ENCODE data around the gene BMI1.
A peak's percentile ranks its signal among the peaks of the same experiment; 100 is the strongest.

The BMI1 gene

DNA sequence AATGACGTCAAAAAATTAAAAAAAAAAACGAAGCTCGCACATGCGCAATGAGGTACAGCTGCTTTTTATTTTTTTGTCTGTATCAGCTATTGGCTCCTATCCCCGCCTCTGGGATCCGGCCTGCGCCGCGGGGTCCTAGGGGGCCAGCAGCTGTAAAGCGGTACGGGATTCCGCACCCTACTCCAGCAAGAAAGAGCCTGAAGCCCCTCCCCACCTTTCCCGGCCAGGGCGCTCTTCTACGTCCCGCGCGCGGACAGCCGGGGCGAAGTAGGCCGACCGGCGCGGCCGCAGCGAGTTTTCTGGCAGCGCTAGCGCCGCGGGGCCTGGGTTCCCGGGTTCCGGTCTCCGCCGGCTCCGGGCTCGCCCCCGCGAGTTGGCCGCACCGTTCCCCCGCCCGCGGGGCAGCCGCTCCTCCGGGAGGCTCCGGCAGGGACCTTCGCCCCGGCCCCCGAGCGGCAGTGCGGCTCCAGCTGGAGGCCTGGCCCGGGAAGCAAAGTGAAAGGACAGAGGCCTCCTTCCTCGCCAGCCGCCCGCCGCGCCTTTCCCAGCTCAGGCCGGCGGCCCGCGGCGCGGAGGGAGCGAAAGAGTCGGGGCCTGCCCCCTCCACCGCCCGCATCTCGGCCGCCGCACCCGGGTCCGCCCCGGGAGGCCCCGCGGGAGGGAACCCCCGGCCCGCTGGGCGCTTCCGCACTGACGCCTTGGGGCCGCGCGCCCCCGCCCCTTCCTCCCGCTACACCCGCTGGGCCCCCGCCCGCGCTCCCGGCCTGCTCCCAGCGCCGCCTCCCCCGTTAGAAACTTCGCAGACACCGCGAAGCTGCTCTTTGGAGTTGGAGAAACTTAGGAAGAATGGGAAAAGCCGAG lies 19.7 kb downstream of the BMI1 start:
- TF ChIP-seq, protein P1, sequence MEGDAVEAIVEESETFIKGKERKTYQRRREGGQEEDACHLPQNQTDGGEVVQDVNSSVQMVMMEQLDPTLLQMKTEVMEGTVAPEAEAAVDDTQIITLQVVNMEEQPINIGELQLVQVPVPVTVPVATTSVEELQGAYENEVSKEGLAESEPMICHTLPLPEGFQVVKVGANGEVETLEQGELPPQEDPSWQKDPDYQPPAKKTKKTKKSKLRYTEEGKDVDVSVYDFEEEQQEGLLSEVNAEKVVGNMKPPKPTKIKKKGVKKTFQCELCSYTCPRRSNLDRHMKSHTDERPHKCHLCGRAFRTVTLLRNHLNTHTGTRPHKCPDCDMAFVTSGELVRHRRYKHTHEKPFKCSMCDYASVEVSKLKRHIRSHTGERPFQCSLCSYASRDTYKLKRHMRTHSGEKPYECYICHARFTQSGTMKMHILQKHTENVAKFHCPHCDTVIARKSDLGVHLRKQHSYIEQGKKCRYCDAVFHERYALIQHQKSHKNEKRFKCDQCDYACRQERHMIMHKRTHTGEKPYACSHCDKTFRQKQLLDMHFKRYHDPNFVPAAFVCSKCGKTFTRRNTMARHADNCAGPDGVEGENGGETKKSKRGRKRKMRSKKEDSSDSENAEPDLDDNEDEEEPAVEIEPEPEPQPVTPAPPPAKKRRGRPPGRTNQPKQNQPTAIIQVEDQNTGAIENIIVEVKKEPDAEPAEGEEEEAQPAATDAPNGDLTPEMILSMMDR (IDR thresholded peaks at IDR 0.05; ENCODE audit: low read depth, low read length): no peak
- peak; percentile 60 for DNase-seq (ENCODE audit: extremely low read depth, low read depth)

DNA sequence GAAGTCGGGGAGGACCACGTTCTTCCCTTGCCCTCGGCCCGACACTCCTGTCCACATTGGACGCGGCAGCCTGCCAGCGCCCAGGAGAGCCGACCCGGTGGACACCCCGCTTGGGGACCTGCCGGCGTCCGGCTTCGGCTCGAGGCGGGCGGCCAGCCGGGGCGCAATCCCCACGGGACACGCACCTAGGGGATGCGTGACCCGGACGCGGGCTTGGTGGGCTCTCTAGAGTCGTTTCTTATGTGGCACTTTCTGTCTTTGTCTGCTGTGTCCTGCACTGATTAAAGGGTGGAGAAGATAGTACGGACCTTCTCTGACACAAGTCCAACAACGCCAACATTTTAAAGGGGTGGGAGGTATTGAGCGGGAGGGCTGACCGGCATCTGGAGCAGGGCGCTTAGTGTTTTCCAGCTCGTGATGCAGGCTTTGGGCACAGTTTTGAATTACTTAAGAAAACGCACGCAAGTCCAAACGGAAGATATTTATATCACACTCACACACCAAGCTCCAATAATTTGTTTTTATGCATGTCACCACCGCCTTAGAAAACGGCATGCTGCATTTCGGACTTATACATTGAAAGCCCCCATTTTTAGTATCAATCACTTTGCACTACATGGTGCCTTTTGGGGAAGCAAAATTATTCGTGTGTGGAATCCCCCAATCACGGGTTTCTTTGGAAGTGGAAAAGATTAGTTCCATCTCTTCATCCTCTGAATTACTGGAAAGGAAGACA lies 20.5 kb downstream of the BMI1 start:
- TF ChIP-seq, protein P1 (IDR thresholded peaks at IDR 0.05; ENCODE audit: low read depth, low read length): no peak
- DNase-seq (ENCODE audit: extremely low read depth, low read depth): no peak

DNA sequence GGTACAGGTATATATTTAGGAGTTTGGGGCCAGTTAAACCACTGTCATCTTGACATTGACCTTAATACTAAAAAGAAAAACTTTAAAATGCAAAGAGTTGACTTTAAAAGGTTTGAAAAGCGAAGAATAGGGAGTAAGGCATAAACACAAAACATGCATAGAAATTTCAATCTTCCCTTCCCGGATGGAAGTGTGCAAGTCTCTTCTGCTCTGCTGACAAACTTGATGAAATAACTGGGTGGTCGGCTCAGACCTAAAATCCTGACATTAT lies 21.0 kb downstream of the BMI1 start:
- no peak for DNase-seq (ENCODE audit: extremely low read depth, low read depth)
- TF ChIP-seq, protein P1 (IDR thresholded peaks at IDR 0.05; ENCODE audit: low read depth, low read length): no peak

DNA sequence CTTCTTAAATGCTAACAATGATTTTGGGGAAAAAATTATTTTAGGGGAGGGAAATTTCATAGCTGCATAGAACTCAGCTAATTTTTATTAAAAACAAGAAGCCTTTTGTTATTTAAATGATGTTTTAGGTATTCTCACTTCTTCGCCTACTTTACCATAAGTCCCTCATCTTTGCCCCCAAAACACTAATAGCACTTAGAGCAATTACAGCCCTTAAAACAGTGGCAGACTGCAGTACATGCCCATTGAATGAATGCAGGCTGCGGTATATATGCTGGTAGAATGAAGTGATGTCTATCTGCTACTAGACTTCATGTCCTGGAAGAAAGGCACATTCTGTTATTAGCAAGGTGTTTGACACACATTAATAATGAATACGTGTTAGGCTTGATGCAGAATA lies 21.5 kb downstream of the BMI1 start:
- TF ChIP-seq, protein P1 (IDR thresholded peaks at IDR 0.05; ENCODE audit: low read depth, low read length): no peak
- DNase-seq (ENCODE audit: extremely low read depth, low read depth): no peak

DNA sequence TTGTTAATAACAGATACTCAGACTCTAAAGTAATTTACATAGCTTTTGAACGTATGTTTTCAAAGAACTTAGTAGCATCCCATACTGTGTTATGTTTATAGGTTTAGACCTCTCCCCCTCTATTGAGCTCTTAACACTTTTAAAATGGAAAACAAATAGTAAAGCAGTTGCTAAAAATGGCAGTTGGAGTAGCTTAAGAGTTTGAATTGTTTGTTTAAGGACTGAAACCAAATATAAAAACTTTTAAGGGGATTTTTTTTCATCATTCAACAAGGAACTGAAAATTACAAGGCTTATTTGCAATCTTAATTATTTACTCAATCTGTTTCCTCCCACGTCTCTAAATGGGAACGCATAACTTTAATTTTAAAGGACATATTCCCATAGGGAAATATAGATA lies 22.8 kb downstream of the BMI1 start:
- DNase-seq (ENCODE audit: extremely low read depth, low read depth): no peak
- TF ChIP-seq, protein P1 (IDR thresholded peaks at IDR 0.05; ENCODE audit: low read depth, low read length): no peak

DNA sequence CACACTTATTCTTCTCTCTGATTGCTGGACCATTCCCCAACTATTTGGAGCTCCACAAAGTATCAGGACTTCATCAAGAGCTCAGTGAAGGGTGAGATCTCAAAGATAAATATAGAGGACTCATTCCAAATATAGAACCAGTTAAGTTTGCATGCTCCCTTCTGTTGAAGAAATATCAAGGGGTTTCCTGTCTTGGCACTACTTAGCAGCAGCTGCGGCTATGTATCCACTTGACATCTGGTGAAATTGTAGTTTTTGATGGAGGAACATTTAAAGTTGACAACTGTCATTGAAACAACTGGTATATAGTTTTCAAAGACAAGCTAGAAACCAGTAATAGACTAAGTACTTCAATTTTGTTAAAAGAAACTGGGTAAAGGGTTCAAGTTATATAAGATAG lies 23.4 kb downstream of the BMI1 start:
- TF ChIP-seq, protein P1 (IDR thresholded peaks at IDR 0.05; ENCODE audit: low read depth, low read length): no peak
- DNase-seq (ENCODE audit: extremely low read depth, low read depth): no peak

DNA sequence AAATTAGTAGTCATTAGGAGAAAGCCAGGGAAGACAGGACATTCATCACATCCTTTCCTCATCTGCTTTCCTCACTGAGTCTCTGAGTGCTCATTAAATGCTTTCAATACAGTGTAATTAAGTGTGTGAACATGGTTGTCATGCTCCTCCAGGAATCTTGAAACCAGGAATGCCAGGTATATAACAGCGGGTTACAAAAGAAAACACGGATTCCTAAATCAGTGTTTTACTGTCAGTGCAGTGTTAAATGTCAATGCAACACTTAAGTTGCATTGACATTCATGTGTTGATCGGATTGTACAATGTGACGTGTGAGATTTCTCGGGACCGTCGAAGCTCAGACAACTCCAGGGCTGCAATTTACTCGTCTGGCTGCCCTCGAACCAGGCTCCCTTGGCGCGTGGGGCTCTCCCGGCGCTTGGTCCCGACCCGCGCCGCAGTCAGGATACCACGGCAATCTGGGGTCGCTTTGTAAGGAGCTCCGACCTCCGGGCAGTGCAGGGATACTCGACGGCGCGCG lies 23.9 kb downstream of the BMI1 start:
- no peak for DNase-seq (ENCODE audit: extremely low read depth, low read depth)
- TF ChIP-seq, protein P1 (IDR thresholded peaks at IDR 0.05; ENCODE audit: low read depth, low read length): no peak

Data from AG09319 (cell line).